ENCODE data around the gene SGMS1.

SGMS1 gene

DNA sequence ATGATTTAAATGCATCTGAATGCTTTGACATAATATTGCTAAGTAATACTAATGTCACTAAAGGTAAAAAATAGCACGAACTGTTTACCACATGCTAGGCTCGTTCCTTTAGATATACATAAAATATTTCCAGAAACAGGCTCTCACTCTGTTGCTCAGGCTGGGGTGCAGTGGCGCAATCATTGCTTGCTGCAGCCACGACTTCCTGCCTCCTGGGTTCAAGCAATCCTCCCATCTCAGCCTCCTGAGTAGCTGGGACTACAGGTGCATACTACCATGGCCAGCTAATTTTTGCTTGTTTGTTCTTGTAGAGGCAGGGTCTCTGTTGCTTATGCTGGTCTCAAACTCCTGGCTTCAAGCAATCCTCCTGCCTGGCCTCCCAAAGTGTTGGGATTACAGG lies 183.3 kb downstream of the SGMS1 start:
- in situ Hi-C loops (cut with HindIII; ENCODE audit: low pct_ligation_motif_present, low sequenced_read_pairs) = no loop called here
- Histone ChIP-seq H3K36me3 (replicated peaks) (no peaks in the 10 kb centered on the region), H3K27ac (no peak overlapping the region), H3K4me3 (ENCODE audit: low read depth, low read length) (no peak overlapping the region), H3K27me3 (replicated peaks) (no peaks in the 10 kb centered on the region)
- TF ChIP-seq, protein P1, sequence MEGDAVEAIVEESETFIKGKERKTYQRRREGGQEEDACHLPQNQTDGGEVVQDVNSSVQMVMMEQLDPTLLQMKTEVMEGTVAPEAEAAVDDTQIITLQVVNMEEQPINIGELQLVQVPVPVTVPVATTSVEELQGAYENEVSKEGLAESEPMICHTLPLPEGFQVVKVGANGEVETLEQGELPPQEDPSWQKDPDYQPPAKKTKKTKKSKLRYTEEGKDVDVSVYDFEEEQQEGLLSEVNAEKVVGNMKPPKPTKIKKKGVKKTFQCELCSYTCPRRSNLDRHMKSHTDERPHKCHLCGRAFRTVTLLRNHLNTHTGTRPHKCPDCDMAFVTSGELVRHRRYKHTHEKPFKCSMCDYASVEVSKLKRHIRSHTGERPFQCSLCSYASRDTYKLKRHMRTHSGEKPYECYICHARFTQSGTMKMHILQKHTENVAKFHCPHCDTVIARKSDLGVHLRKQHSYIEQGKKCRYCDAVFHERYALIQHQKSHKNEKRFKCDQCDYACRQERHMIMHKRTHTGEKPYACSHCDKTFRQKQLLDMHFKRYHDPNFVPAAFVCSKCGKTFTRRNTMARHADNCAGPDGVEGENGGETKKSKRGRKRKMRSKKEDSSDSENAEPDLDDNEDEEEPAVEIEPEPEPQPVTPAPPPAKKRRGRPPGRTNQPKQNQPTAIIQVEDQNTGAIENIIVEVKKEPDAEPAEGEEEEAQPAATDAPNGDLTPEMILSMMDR (IDR thresholded peaks at IDR 0.05; ENCODE audit: low read depth, low read length, missing control alignments) = no peak
- no peak for DNase-seq

DNA sequence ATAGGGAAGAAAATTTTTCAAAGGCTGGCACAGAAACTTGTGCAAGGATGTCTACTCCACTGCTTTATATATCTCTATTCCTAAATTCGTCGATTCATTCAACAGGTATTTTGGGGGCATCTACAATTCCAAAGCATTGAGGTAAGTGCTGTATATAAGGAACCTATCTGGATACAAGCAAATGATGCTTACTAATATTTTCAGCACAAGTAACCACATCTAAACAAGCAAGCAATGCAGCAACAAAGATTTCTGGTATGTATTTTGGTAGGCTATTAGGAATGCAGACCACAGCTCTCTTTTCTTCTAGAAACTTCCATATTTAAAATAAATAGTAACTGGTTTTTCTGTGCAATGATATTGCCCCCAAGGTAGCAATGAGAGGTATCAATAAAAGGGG lies 183.9 kb downstream of the SGMS1 start:
- TF ChIP-seq, protein P1 (IDR thresholded peaks at IDR 0.05; ENCODE audit: low read depth, low read length, missing control alignments) = no peak
- DNase-seq = no peak
- H3K27me3 ChIP-seq (replicated peaks) = no peaks in the 10 kb centered on the region
- H3K36me3 ChIP-seq (replicated peaks) = no peaks in the 10 kb centered on the region
- in situ Hi-C loops (cut with HindIII; ENCODE audit: low pct_ligation_motif_present, low sequenced_read_pairs) = no loop called here
- H3K4me3 ChIP-seq (ENCODE audit: low read depth, low read length) = no peak overlapping the region
- no peak overlapping the region for H3K27ac ChIP-seq

DNA sequence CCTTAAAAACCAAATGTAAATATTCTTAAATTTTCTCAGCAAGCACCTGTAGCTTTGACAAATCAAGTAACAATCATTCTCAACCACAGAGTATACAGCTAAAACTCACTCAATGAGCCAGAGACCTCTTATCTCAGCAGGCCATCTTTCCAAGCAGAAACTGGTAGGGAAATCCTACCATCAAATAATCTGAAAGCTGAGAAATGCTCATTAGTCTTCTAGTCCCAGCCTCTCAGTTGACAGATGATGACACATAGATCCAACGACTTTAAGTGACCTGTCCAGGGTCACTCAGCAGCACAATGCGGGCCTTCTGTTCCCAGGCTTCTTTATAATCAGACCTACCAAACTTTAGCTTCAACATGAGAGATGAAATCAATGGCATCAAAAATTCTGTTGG lies 184.6 kb downstream of the SGMS1 start:
- DNase-seq = no peak
- Histone ChIP-seq H3K36me3 (replicated peaks) (no peaks in the 10 kb centered on the region), H3K27me3 (replicated peaks) (no peaks in the 10 kb centered on the region), H3K27ac (no peak overlapping the region), H3K4me3 (ENCODE audit: low read depth, low read length) (no peak overlapping the region)
- TF ChIP-seq, protein P1 (IDR thresholded peaks at IDR 0.05; ENCODE audit: low read depth, low read length, missing control alignments) = no peak
- in situ Hi-C loops (cut with HindIII; ENCODE audit: low pct_ligation_motif_present, low sequenced_read_pairs) = no loop called here

DNA sequence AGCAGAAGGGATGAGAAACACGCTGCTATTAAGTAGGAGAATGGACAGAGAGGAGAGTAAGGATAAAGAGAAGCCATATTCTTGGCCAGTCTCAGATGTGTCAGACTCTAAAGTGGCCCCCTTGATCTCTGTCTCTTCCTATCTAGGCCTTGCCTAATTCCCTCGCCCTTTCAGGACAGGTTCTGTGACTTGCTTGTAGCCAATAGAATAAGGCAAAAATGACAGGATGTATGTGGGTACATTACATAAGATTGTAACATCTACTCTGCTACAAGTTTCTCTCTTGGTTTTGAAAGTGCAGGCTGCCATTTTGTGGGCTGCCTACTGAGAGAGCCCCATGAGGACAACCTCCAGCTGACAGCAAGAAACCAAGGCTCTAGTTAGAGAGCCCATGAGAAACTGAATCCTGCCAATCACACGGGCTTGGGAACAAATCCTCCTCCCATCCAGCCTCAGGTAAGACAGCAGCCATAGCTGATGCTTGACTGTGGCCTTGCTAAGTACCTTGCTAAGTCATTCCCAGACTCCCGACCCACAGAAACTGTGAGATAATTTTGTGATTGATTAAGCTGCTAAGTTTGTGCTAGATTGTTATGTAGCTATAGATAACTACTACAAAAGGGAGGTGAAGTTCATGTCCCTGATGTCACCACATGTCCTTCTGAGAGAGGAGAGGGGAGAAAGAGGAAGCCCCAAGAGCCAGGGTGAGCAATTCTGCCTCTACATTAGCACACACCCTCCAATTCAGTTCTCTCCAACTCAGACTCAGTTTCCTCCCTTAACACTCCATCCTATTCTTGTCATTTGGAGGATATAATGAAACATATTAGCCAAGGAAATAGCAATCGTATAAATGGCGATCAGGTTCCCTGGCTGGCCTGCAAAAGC lies 185.5 kb downstream of the SGMS1 start:
- H3K4me3 ChIP-seq (ENCODE audit: low read depth, low read length) = no peak overlapping the region
- no peaks in the 10 kb centered on the region for H3K27me3 ChIP-seq (replicated peaks)
- no peak overlapping the region for H3K27ac ChIP-seq
- no peak for DNase-seq
- TF ChIP-seq, protein P1 (IDR thresholded peaks at IDR 0.05; ENCODE audit: low read depth, low read length, missing control alignments) = no peak
- H3K36me3 ChIP-seq (replicated peaks) = no peaks in the 10 kb centered on the region
- in situ Hi-C loops (cut with HindIII; ENCODE audit: low pct_ligation_motif_present, low sequenced_read_pairs) = no loop called here

DNA sequence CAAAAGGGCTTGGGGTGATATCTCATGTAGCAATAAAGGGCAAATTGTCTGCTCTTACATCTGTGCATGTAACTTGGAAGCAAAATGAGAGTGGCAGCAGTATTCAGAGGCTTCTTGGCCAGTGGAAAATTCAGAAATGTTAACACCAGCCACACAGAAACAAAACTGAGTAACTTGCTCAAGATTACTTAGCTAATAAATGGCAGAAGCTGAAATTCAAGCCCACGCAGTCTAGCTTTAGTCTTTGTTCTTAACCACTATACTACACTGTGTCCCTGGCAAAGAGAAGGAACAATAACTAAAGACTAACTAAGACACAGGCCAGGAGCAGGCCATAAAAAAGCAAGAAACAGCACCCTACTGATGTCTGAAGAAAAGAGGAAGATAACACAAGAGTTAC lies 186.5 kb downstream of the SGMS1 start:
- in situ Hi-C loops (cut with HindIII; ENCODE audit: low pct_ligation_motif_present, low sequenced_read_pairs) = no loop called here
- H3K36me3 ChIP-seq (replicated peaks) = no peaks in the 10 kb centered on the region
- no peaks in the 10 kb centered on the region for H3K27me3 ChIP-seq (replicated peaks)
- TF ChIP-seq, protein P1 (IDR thresholded peaks at IDR 0.05; ENCODE audit: low read depth, low read length, missing control alignments) = no peak
- DNase-seq = no peak
- no peak overlapping the region for H3K4me3 ChIP-seq (ENCODE audit: low read depth, low read length)
- no peak overlapping the region for H3K27ac ChIP-seq

DNA sequence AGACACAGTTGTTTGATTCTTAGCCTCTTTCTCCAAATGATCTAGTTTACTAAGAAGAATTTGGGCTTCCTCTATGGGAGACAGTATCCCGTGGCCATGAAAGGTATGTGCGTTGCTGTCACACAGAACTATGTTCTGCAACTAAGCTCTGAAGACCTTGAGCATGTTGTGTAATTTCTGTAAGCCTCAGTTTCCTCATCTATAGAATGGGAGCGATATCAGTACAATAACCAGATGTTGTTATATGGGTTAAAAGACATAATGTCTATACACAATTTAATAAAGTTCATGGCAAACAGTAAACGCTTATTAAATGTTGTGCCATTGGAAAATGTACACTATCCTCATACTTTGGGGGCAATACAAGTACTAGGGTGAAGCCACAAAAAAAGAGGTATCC lies 187.0 kb downstream of the SGMS1 start:
- H3K4me3 ChIP-seq (ENCODE audit: low read depth, low read length) = no peak overlapping the region
- DNase-seq = no peak
- no peak overlapping the region for H3K27ac ChIP-seq
- in situ Hi-C loops (cut with HindIII; ENCODE audit: low pct_ligation_motif_present, low sequenced_read_pairs) = no loop called here
- H3K36me3 ChIP-seq (replicated peaks) = no peaks in the 10 kb centered on the region
- H3K27me3 ChIP-seq (replicated peaks) = no peaks in the 10 kb centered on the region
- TF ChIP-seq, protein P1 (IDR thresholded peaks at IDR 0.05; ENCODE audit: low read depth, low read length, missing control alignments) = no peak

Measured in brain microvascular endothelial cell (primary cell).